HG03139 (cell line): Measurements from ENCODE around the gene CACNA1A.
"Not testable (repeated sequence)": the region's sequence is repeated elsewhere in the genome, so short reads cannot be mapped to it uniquely, and the experiment has no call there.

Experiments
- ATAC-seq: cut with Tn5 transposase; IDR thresholded peaks from one replicate; pipeline ENCODE4 v1.9.1; 2021; ENCODE audit not compliant: unreplicated experiment

The CACNA1A gene

GRCh38 chr19:13169769-13170168, 336.5 kb downstream of the CACNA1A start:
- ATAC-seq = no peak

- ATAC-seq = not testable (repeated sequence)
Measured at GRCh38 chr19:13166151-13166550, 340.1 kb downstream of the CACNA1A start.

- no peak for ATAC-seq
Measured at GRCh38 chr19:13165162-13165997, 340.9 kb downstream of the CACNA1A start.

- ATAC-seq = no peak
Measured at GRCh38 chr19:13164343-13165161, 341.7 kb downstream of the CACNA1A start.

GRCh38 chr19:13163609-13164342, 342.5 kb downstream of the CACNA1A start:
- no peak for ATAC-seq

GRCh38 chr19:13162724-13163608, 343.3 kb downstream of the CACNA1A start:
- no peak for ATAC-seq

GRCh38 chr19:13160557-13160956, 345.7 kb downstream of the CACNA1A start:
- no peak for ATAC-seq

- no peak for ATAC-seq
Measured at GRCh38 chr19:13159713-13160112, 346.6 kb downstream of the CACNA1A start.
